Gastroesophageal sphincter (tissue), 4 donors: ENCODE results near the gene MFN2. TPM values are rescaled to one million over a fixed set of nuclear protein-coding genes. Genes with fewer than 3 reads are reported as not detected.

Experiments
- ATAC-seq: fragments of 150-250 bp; one replicate; pipeline ENCODE4 v1.9.1; 2016; ENCODE audit warnings: mild to moderate bottlenecking, moderate library complexity
- H3K27ac ChIP-seq, 4 donors: fragments of 200-600 bp; sonication (generic) in 3 of 4; 1 replicate in 3 of 4; 2 replicates in 1 of 4; pipeline ENCODE4 v1.5.1; 2016 to 2019
- H3K27me3 ChIP-seq: fragments of 200-600 bp; sonication (generic); one replicate; pipeline ENCODE4 v1.5.1; 2019
- H3K36me3 ChIP-seq, 2 donors: fragments of 200-600 bp; sonication (generic); one replicate each; pipeline ENCODE4 v1.5.1; 2019; ENCODE audit warnings: control low read depth in 1 of 2
- H3K4me1 ChIP-seq, 3 donors: fragments of 200-600 bp; sonication (generic); 1 replicate in 2 of 3; 2 replicates in 1 of 3; pipeline ENCODE4 v1.5.1; 2016 to 2019; ENCODE audit warnings: control low read depth in 2 of 3
- H3K4me3 ChIP-seq, 2 donors: fragments of 200-600 bp; sonication (generic); one replicate each; pipeline ENCODE4 v1.5.1; 2019; ENCODE audit warnings: mild to moderate bottlenecking in 1 of 2, moderate library complexity in 1 of 2
- H3K9me3 ChIP-seq, 3 donors: fragments of 200-600 bp; sonication (generic); one replicate each; pipeline ENCODE4 v1.5.1; 2017 to 2019; ENCODE audit warnings: control low read depth in 2 of 3
- CTCF ChIP-seq, 4 experiments: fragments of 200-600 bp in 2 of 4; fragments of 450-650 bp in 2 of 4; sonication (generic) in 1 of 4; IDR thresholded peaks; one replicate each; pipeline ENCODE4 v1.5.1; 2017 to 2019; ENCODE audit warnings: antibody characterized with exemption in 4 of 4, mild to moderate bottlenecking in 2 of 4, moderate library complexity in 2 of 4
- EP300 ChIP-seq: sonication (generic); formaldehyde crosslinking; IDR thresholded peaks from one replicate; pipeline ENCODE4 v1.6.1; 2017; ENCODE audit warnings: antibody characterized with exemption, mild to moderate bottlenecking
- POLR2A ChIP-seq, 2 donors: fragments of 450-650 bp; IDR thresholded peaks; one replicate each; pipeline ENCODE4 v1.6.1; 2017; ENCODE audit warnings: antibody characterized with exemption in 2 of 2, mild to moderate bottlenecking in 2 of 2, moderate library complexity in 1 of 2
- POLR2AphosphoS5 ChIP-seq: sonication (generic); formaldehyde crosslinking; IDR thresholded peaks from one replicate; pipeline ENCODE4 v1.6.1; 2017; ENCODE audit warnings: antibody characterized with exemption
- WGBS, 2 donors: methylation state at CpG; one replicate each; pipeline ENCODE4 v1.1.5; 2018; ENCODE audit warnings: low coverage in 1 of 2; 5-methylcytosine and 5-hydroxymethylcytosine counted together
- total RNA-seq, 4 donors: library from RNA; depleted of rRNA; stranded (reverse); fragments of >200 nt; gene quantifications; one replicate each; pipeline ENCODE4 v1.1.0, GENCODE V29; 2016

Gene MFN2
- total RNA-seq, 4 donors from 2014 or later: 117 to 236 (median 186) TPM

- no peak overlapping the region for H3K4me3 ChIP-seq
- H3K36me3 ChIP-seq: peaks cover 0 to 97% of the 10 kb centered on the region in 2 donors
- no peak overlapping the region for H3K27ac ChIP-seq
- no peaks in the 10 kb centered on the region for H3K27me3 ChIP-seq
- 76% methylated on average over 5 of the region's 17 CpGs; no CpG with 5 or more reads in 1 of the 2 donors for WGBS, 2 donors
- no peaks in the 10 kb centered on the region for H3K4me1 ChIP-seq
- TF ChIP-seq POLR2A (IDR thresholded peaks at IDR 0.05): no peak
- no peak for TF ChIP-seq CTCF (IDR thresholded peaks at IDR 0.05)
- TF ChIP-seq EP300: no peak
- no peak for TF ChIP-seq POLR2AphosphoS5
- no peaks in the 10 kb centered on the region for H3K9me3 ChIP-seq
- no peak for ATAC-seq
These were observed 9.6 kb upstream of the MFN2 start for GRCh38 chr1:11970441-11971185.

- peak overlapping the region in 2 of 4 donors; percentile 95 to 97 for H3K27ac ChIP-seq
- no peaks in the 10 kb centered on the region for H3K9me3 ChIP-seq
- H3K36me3 ChIP-seq: peaks cover 0 to 53% of the 10 kb centered on the region in 2 donors
- WGBS, 2 donors: 47 to 71% methylated on average over 3 of the region's 3 CpGs
- H3K27me3 ChIP-seq: no peaks in the 10 kb centered on the region
- no peak for ATAC-seq
- TF ChIP-seq EP300: no peak
- TF ChIP-seq CTCF (IDR thresholded peaks at IDR 0.05): no peak
- TF ChIP-seq POLR2AphosphoS5: no peak
- no peak for TF ChIP-seq POLR2A (IDR thresholded peaks at IDR 0.05)
- H3K4me1 ChIP-seq: peaks cover 0 to 42% (median 18%) of the 10 kb centered on the region in 3 donors
- H3K4me3 ChIP-seq: no peak overlapping the region
These were observed 2.6 kb upstream of the MFN2 start for GRCh38 chr1:11977625-11978024.

GRCh38 chr1:11978301-11978700 lies 1.9 kb upstream of the MFN2 start:
- Histone ChIP-seq H3K36me3 (peaks cover 0 to 53% of the 10 kb centered on the region in 2 donors), H3K4me3 (no peak overlapping the region), H3K9me3 (no peaks in the 10 kb centered on the region), H3K27me3 (no peaks in the 10 kb centered on the region), H3K27ac (peak overlapping the region in 3 of 4 donors; percentile 95 to 97 (median 96)), H3K4me1 (peaks cover 0 to 49% (median 18%) of the 10 kb centered on the region in 3 donors)
- TF ChIP-seq CTCF (IDR thresholded peaks at IDR 0.05): no peak
- TF ChIP-seq POLR2AphosphoS5: no peak
- TF ChIP-seq POLR2A (IDR thresholded peaks at IDR 0.05): no peak
- TF ChIP-seq EP300: no peak
- ATAC-seq: no peak
- WGBS, 2 donors: 61 to 100% methylated on average over 2 to 5 of the region's 8 CpGs

- TF ChIP-seq POLR2A (IDR thresholded peaks at IDR 0.05) (no peak), CTCF (IDR thresholded peaks at IDR 0.05) (no peak), EP300 (no peak), POLR2AphosphoS5 (no peak)
- H3K9me3 ChIP-seq: no peaks in the 10 kb centered on the region
- WGBS, 2 donors: 48 to 49% methylated on average over 17 to 21 of the region's 29 CpGs
- H3K27ac ChIP-seq: peak overlapping the region; percentile 83 to 97 (median 96)
- no peaks in the 10 kb centered on the region for H3K27me3 ChIP-seq
- peak overlapping the region; percentile 65 to 92 for H3K4me3 ChIP-seq
- ATAC-seq: peak; percentile 29
- peaks cover 0 to 53% of the 10 kb centered on the region in 2 donors for H3K36me3 ChIP-seq
- peaks cover 0 to 58% (median 21%) of the 10 kb centered on the region in 3 donors for H3K4me1 ChIP-seq
These were observed 1.0 kb upstream of the MFN2 start for GRCh38 chr1:11979028-11979850.
